GM12878 (cell line): ENCODE measurements around the gene RALGPS2. TPM values are rescaled to one million over a fixed set of nuclear protein-coding genes. Genes with fewer than 3 reads are reported as not detected.

Source experiments
- ATAC-seq: fragments of 200-7000 bp; cut with Tn5 transposase; 3 replicates; pipeline ENCODE4 v1.9.1; 2020; ENCODE audit warnings: mild to moderate bottlenecking, moderate library complexity
- BruUV-seq: library from RNA; stranded (reverse); fragments of 400-500 nt; replicated peaks from 2 replicates; lab custom pipeline; 2021; lab: Mats Ljungman, UMichigan
- CTCF ChIA-PET: fragments of 300-600 bp; sonication (Branson Sonifier 250); formaldehyde crosslinking; extraction: SDS; loops from one replicate; lab custom pipeline; 2021; ENCODE audit warnings: inconsistent platforms; lab: Yijun Ruan, JAX
- POLR2A ChIA-PET: fragments of 350-600 bp; formaldehyde crosslinking; extraction: SDS; loops from one replicate; lab custom pipeline; 2021; ENCODE audit warnings: inconsistent platforms; lab: Charles Lee
- RAD21 ChIA-PET: fragments of 300-600 bp; sonication (Branson Sonifier 250); formaldehyde crosslinking; loops from one replicate; lab custom pipeline; 2023; ENCODE audit warnings: antibody characterized with exemption; ENCODE audit not compliant: unreplicated experiment; lab: Charles Lee
- SMC1A ChIA-PET: fragments of 300-600 bp; sonication (Branson Sonifier 250); formaldehyde crosslinking; loops from one replicate; lab custom pipeline; 2023; ENCODE audit not compliant: unreplicated experiment, uncharacterized antibody; lab: Charles Lee
- DNase-seq: peaks from one replicate; pipeline ENCODE4 v3.0.0-alpha.2; 2011; ENCODE audit warnings: low read depth, low spot score
- FAIRE-seq: peaks from 3 replicates; lab custom pipeline; 2011; peaks lifted over from hg19 to GRCh38; lab: Jason Lieb, UNC
- H2AFZ ChIP-seq: 2 replicates; pipeline ENCODE4 v1.6.0; 2011; ENCODE audit warnings: low read depth, low read length, control low read depth; ENCODE audit not compliant: control insufficient read depth
- H3K27ac ChIP-seq: 2 replicates; pipeline ENCODE4 v1.5.1; 2011; ENCODE audit warnings: control low read depth; ENCODE audit not compliant: control insufficient read depth, insufficient read depth
- H3K27me3 ChIP-seq, 2 experiments: replicated peaks in 1 of 2; 2 replicates each; pipeline versions ENCODE4 v1.6.0 to v1.6.1; 2011; ENCODE audit warnings: low read length in 1 of 2; ENCODE audit not compliant: control insufficient read depth in 2 of 2, insufficient read depth in 2 of 2
- H3K36me3 ChIP-seq, 2 experiments: 2 replicates each; pipeline ENCODE4 v1.5.1; 2011; ENCODE audit warnings: low read length in 1 of 2; ENCODE audit not compliant: control insufficient read depth in 2 of 2, insufficient read depth in 2 of 2
- H3K4me1 ChIP-seq: 2 replicates; pipeline ENCODE4 v1.6.1; 2011; ENCODE audit warnings: mild to moderate bottlenecking, low read length, moderate library complexity, mixed read lengths; ENCODE audit not compliant: control insufficient read depth, insufficient read depth
- H3K4me2 ChIP-seq: 2 replicates; pipeline ENCODE4 v1.6.0; 2011; ENCODE audit warnings: control low read depth; ENCODE audit not compliant: control insufficient read depth, insufficient read depth
- H3K4me3 ChIP-seq: fragments of 200-600 bp; sonication (generic); 2 replicates; pipeline ENCODE4 v1.5.1; 2016
- H3K79me2 ChIP-seq: 2 replicates; pipeline ENCODE4 v1.6.0; 2011; ENCODE audit warnings: low read length; ENCODE audit not compliant: control insufficient read depth, insufficient read depth
- H3K9ac ChIP-seq: 2 replicates; pipeline ENCODE4 v1.8.0; 2011; ENCODE audit warnings: low read length, control low read depth, mixed read lengths; ENCODE audit not compliant: control insufficient read depth, insufficient read depth
- H3K9me3 ChIP-seq: replicated peaks from 3 replicates; pipeline ENCODE4 v1.5.1; 2011; ENCODE audit warnings: mild to moderate bottlenecking, low read length; ENCODE audit not compliant: control insufficient read depth, insufficient read depth
- H4K20me1 ChIP-seq: 2 replicates; pipeline ENCODE4 v1.6.0; 2011; ENCODE audit not compliant: control insufficient read depth, insufficient read depth
- CBX5 ChIP-seq: sonication (generic); IDR thresholded peaks from 2 replicates; pipeline ENCODE4 v1.6.1; 2016; ENCODE audit warnings: low read depth, moderate library complexity, mild to moderate bottlenecking, inconsistent platforms
- CHD1 ChIP-seq: IDR thresholded peaks from 2 replicates; pipeline ENCODE4 v1.6.1; 2012; ENCODE audit warnings: low read depth, low read length, improper control_type of control experiment
- CREM ChIP-seq: IDR thresholded peaks from 2 replicates; pipeline ENCODE4 v1.6.1; 2014; ENCODE audit warnings: antibody characterized with exemption, low read depth
- EP300 ChIP-seq, 2 experiments: fragments of 150-350 bp in 1 of 2; IDR thresholded peaks; 2 replicates each; pipeline ENCODE4 v1.6.1; 2011 to 2012; ENCODE audit warnings: low read depth in 2 of 2, low read length in 2 of 2, borderline replicate concordance in 1 of 2, improper control_type of control experiment in 1 of 2, inconsistent platforms in 1 of 2; ENCODE audit not compliant: control insufficient read depth in 1 of 2
- GABPA ChIP-seq: IDR thresholded peaks from 2 replicates; pipeline ENCODE4 v1.6.1; 2014; ENCODE audit warnings: antibody characterized with exemption, low read depth, mild to moderate bottlenecking, inconsistent platforms
- JUNB ChIP-seq: IDR thresholded peaks from 2 replicates; pipeline ENCODE4 v1.6.1; 2016; ENCODE audit warnings: antibody characterized with exemption, mild to moderate bottlenecking
- MEF2B ChIP-seq: fragments of 450-650 bp; IDR thresholded peaks from 2 replicates; pipeline ENCODE4 v1.6.1; 2018; ENCODE audit warnings: mild to moderate bottlenecking, moderate library complexity; ENCODE audit not compliant: partially characterized antibody, poor library complexity, severe bottlenecking
- MLLT1 ChIP-seq: fragments of 450-650 bp; IDR thresholded peaks from 2 replicates; pipeline ENCODE4 v1.6.1; 2016; ENCODE audit warnings: mild to moderate bottlenecking
- NFXL1 ChIP-seq: fragments of 450-650 bp; IDR thresholded peaks from 2 replicates; pipeline ENCODE4 v1.6.1; 2017; ENCODE audit warnings: antibody characterized with exemption, mild to moderate bottlenecking, borderline replicate concordance
- NFYA ChIP-seq: IDR thresholded peaks from 2 replicates; pipeline ENCODE4 v1.6.1; 2011; ENCODE audit warnings: low read depth, mild to moderate bottlenecking, low read length, improper control_type of control experiment, borderline replicate concordance
- USF2 ChIP-seq: IDR thresholded peaks from 2 replicates; pipeline ENCODE4 v1.6.1; 2011; ENCODE audit warnings: low read depth, low read length, improper control_type of control experiment, borderline replicate concordance
- WGBS: methylation state at CpG from one replicate; pipeline ENCODE4 v1.1.6; 2016; ENCODE audit warnings: low lambda C conversion rate; ENCODE audit not compliant: insufficient replicate concordance, insufficient coverage; ENCODE audit errors: missing lambda C conversion rate; 5-methylcytosine and 5-hydroxymethylcytosine counted together
- in situ Hi-C: fragments of 300-500 bp; cut with MboI; formaldehyde crosslinking; loops from 9 replicates; pipeline ENCODE4 v1.14.3; 2018; ENCODE audit warnings: mixed read lengths
- intact Hi-C: fragments of 100-400 bp; cut with micrococcal nuclease; formaldehyde crosslinking; loops from one replicate; pipeline ENCODE4 v1.14.2; 2022; ENCODE audit not compliant: unreplicated experiment
- polyA plus RNA-seq, 11 experiments: library from polyadenylated mRNA; depleted of rRNA in 4 of 11; unstranded in 6 of 11; stranded (reverse) in 5 of 11; fragments of >200 nt; fragmentation: Nextera tagmentation in 4 of 11; fragmentation: Illumina TruSeq in 1 of 11; extraction: Ambion mirVana in 4 of 11; extraction: Trizol in 1 of 11; gene quantifications; 1 replicate in 1 of 11; 2 replicates in 10 of 11; pipeline versions ENCODE4 v1.2.1 to v1.2.3, GENCODE V29; 2011 to 2016; ENCODE audit warnings: inconsistent platforms in 2 of 11, missing spikeins in 2 of 11, low read depth in 1 of 11
- total RNA-seq, 4 experiments: library from RNA; depleted of rRNA in 3 of 4; stranded (reverse); fragments of >200 nt in 3 of 4; fragmentation: Illumina TruSeq in 1 of 4; extraction: Trizol in 1 of 4; gene quantifications; 2 replicates each; pipeline versions ENCODE4 v1.2.1 to v1.2.3, GENCODE V29; 2013 to 2021
- TF ChIP-seq, protein P1 (sequence below): fragments of 450-650 bp; IDR thresholded peaks from 2 replicates; pipeline ENCODE4 v1.6.1; 2017; ENCODE audit warnings: low read depth, mild to moderate bottlenecking, moderate library complexity

Gene RALGPS2
- total and polyA plus RNA-seq, 10 of the 15 experiments (the other 5 are each of a cell fraction or from before 2014, with no cell fraction given), result 0.08 to 3.7 (median 0.50) TPM

GRCh38 chr1:178877896-178878295 lies 152.9 kb downstream of the RALGPS2 start:
- Histone ChIP-seq H3K9ac (no peak overlapping the region), H3K4me2 (no peak overlapping the region), H3K9me3 (no peaks in the 10 kb centered on the region), H4K20me1 (no peaks in the 10 kb centered on the region), H3K79me2 (no peaks in the 10 kb centered on the region), H3K4me1 (no peaks in the 10 kb centered on the region), H3K27me3 (no peaks in the 10 kb centered on the region), H3K36me3 (no peaks in the 10 kb centered on the region), H3K4me3 (no peak overlapping the region), H2AFZ (no peak overlapping the region), H3K27ac (no peak overlapping the region)
- FAIRE-seq (no peak), DNase-seq (no peak), ATAC-seq (no peak)
- SMC1A ChIA-PET, result interaction anchor here (1.0 to 1.1 kb wide), 2 partner anchors 21 to 44 kb away, joined by 3 read pairs; no protein-coding TSS in a partner anchor
- intact Hi-C loops, result no loop called here
- WGBS, result 20% methylated on average over 3 of the region's 3 CpGs
- in situ Hi-C loops, result no loop called here
- RAD21 ChIA-PET, result no interaction called here
- CTCF ChIA-PET, result interaction anchor here (1.2 kb wide), 1 partner anchor 125 kb away, joined by 3 read pairs; no protein-coding TSS in a partner anchor
- BruUV-seq, result no TSS peak
- TF ChIP-seq NFYA, result no peak
- no peak for TF ChIP-seq MLLT1
- no peak for TF ChIP-seq NFXL1
- no peak for TF ChIP-seq CREM
- no peak for TF ChIP-seq USF2
- TF ChIP-seq EP300 (IDR thresholded peaks at IDR 0.05; ENCODE audit: borderline replicate concordance in 1 of 2, control insufficient read depth in 1 of 2, low read depth in 2 of 2, low read length in 2 of 2), result no peak
- TF ChIP-seq CBX5, result no peak
- no peak for TF ChIP-seq GABPA
- no peak for TF ChIP-seq CHD1
- TF ChIP-seq, protein P1, sequence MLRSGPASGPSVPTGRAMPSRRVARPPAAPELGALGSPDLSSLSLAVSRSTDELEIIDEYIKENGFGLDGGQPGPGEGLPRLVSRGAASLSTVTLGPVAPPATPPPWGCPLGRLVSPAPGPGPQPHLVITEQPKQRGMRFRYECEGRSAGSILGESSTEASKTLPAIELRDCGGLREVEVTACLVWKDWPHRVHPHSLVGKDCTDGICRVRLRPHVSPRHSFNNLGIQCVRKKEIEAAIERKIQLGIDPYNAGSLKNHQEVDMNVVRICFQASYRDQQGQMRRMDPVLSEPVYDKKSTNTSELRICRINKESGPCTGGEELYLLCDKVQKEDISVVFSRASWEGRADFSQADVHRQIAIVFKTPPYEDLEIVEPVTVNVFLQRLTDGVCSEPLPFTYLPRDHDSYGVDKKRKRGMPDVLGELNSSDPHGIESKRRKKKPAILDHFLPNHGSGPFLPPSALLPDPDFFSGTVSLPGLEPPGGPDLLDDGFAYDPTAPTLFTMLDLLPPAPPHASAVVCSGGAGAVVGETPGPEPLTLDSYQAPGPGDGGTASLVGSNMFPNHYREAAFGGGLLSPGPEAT, result no peak
- TF ChIP-seq MEF2B, result no peak
- TF ChIP-seq JUNB, result no peak
- POLR2A ChIA-PET, result no interaction called here
